Mammary epithelial cell (primary cell): ENCODE results near the gene WDR59.

Experiments used
- CTCF ChIP-seq, 2 donors: IDR thresholded peaks in 1 of 2; conservative IDR thresholded peaks in 1 of 2; 2 replicates each; pipeline ENCODE4 v1.5.1; 2011 to 2012; ENCODE audit warnings: inconsistent platforms in 2 of 2, low read length in 2 of 2, mild to moderate bottlenecking in 2 of 2, control low read depth in 1 of 2, low read depth in 1 of 2; ENCODE audit not compliant: insufficient read depth in 1 of 2; ENCODE audit errors: extremely low read depth in 1 of 2
- EZH2 ChIP-seq: IDR thresholded peaks from 2 replicates; pipeline ENCODE4 v1.6.1; 2012; ENCODE audit warnings: low read length, inconsistent platforms, borderline replicate concordance

DNA sequence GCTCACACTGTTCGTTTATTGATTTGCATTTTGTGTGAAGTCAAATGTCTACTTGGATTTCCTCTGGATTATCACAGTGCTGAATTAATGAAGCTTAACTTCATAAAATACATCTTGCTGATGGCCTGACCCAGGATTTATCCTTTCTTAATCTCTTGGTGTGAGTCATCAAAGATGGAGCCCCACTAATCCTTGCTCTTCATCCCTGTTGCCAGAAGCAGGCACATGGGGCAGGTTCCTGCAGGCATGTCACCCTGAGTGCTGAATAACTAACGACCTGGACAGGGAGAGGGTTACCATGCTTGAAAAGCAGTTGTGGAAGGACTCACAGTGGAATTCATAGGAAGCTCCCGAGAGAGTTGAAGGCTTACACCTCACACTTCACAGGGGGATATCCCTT is 154.3 kb downstream of the WDR59 start:
- TF ChIP-seq EZH2 = no peak
- TF ChIP-seq CTCF (conservative IDR thresholded peaks at IDR 0.05 in 1 of 2, IDR thresholded peaks at IDR 0.05 in 1 of 2; ENCODE audit: extremely low read depth in 1 of 2, insufficient read depth in 1 of 2, low read depth in 1 of 2, low read length in 2 of 2) = no peak
